NOMO-1 treated with dmso at 0.1 percent for 144 hours (cell line): Measurements from ENCODE around the gene C3orf70.
"Not testable (repeated sequence)": the region's sequence is repeated elsewhere in the genome, so short reads cannot be mapped to it uniquely, and the experiment has no call there.

Experiments
- DNase-seq: peaks from one replicate; lab custom pipeline; 2025; ENCODE audit not compliant: unreplicated experiment; lab: John Stamatoyannopoulos, UW

C3orf70 gene

GRCh38 chr3:185151101-185151963 lies 1.5 kb downstream of the C3orf70 start:
- DNase-seq: no peak

GRCh38 chr3:185150561-185150960 lies 2.3 kb downstream of the C3orf70 start:
- no peak for DNase-seq

- no peak for DNase-seq
Observed at GRCh38 chr3:185149591-185149990, 3.3 kb downstream of the C3orf70 start.

- no peak for DNase-seq
Observed at GRCh38 chr3:185145511-185145910, 7.3 kb downstream of the C3orf70 start.

GRCh38 chr3:185144784-185145183 lies 8.1 kb downstream of the C3orf70 start:
- DNase-seq: no peak

- no peak for DNase-seq
Observed at GRCh38 chr3:185137821-185138220, 15.0 kb downstream of the C3orf70 start.

GRCh38 chr3:185134509-185134908 lies 18.4 kb downstream of the C3orf70 start:
- no peak for DNase-seq

GRCh38 chr3:185131602-185132256 lies 21.1 kb downstream of the C3orf70 start:
- no peak for DNase-seq

GRCh38 chr3:185129083-185129482 lies 23.8 kb downstream of the C3orf70 start:
- no peak for DNase-seq

- DNase-seq: no peak
Observed at GRCh38 chr3:185126201-185126600, 26.7 kb downstream of the C3orf70 start.

- no peak for DNase-seq
Observed at GRCh38 chr3:185120126-185120525, 32.7 kb downstream of the C3orf70 start.

GRCh38 chr3:185115371-185115770 lies 37.5 kb downstream of the C3orf70 start:
- DNase-seq: no peak

- DNase-seq: no peak
Observed at GRCh38 chr3:185114756-185115155, 38.1 kb downstream of the C3orf70 start.

GRCh38 chr3:185112186-185112585 lies 40.7 kb downstream of the C3orf70 start:
- DNase-seq: no peak

- DNase-seq: not testable (repeated sequence)
Observed at GRCh38 chr3:185109012-185109411, 43.8 kb downstream of the C3orf70 start.

- not testable (repeated sequence) for DNase-seq
Observed at GRCh38 chr3:185106256-185106890, 46.5 kb downstream of the C3orf70 start.

GRCh38 chr3:185103359-185104127 lies 49.3 kb downstream of the C3orf70 start:
- no peak for DNase-seq

- no peak for DNase-seq
Observed at GRCh38 chr3:185094697-185095096, 58.2 kb downstream of the C3orf70 start.

GRCh38 chr3:185093116-185093515 lies 59.7 kb downstream of the C3orf70 start:
- DNase-seq: no peak

- no peak for DNase-seq
Observed at GRCh38 chr3:185090811-185091210, 62.0 kb downstream of the C3orf70 start.

- DNase-seq: no peak
Observed at GRCh38 chr3:185089751-185090150, 63.1 kb downstream of the C3orf70 start.
